ENCODE measurements around the gene SH3RF2.

SH3RF2 gene

DNA sequence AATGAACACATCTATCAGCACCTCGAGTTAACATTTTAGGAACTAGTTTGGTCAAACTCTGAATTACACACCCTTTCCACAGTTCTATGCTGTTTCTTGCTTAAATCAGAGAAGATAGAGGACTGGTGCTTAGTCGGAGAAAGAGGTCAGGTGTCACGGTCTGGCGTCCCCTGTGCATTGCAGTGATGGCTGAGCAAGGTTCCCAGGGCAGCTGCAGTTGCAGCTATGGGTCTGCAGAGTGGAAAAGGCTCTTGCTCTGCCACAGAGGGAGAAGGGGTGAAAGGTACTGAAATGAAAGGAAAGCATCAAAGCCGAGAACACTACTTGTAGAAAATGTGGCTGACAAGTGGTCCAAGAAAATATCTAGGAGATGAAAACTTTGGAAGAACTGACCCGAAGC is 25.2 kb upstream of the SH3RF2 start:
- ChIA-PET CTCF (no interaction called here), POLR2A (ENCODE audit: low non-redundant PET) (no interaction called here)
- no peak for TF ChIP-seq CTCF (conservative IDR thresholded peaks at IDR 0.05; ENCODE audit: low read depth)
- no peak for DNase-seq (ENCODE audit: low spot score)
- H3K27ac ChIP-seq, result no peak overlapping the region

DNA sequence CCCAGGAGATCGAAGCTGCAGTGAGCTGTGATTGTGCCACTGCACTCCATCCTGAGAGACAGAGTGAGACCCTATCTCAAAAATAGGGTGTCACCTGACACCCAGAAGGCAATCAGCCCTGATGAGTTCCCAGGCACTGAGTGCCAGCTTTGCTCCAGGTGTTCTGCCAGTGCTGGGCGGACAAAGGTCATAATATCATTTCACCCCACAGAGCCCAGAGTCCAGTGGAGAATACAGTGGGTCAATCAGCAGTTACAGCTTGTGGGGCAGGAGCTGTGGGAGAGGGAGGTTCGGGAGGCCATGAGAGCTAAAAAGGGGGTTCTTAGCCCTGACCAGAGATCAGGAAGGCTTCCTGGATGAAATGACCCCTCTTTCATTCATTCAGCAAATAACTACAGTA is 24.4 kb upstream of the SH3RF2 start:
- CTCF ChIA-PET, result interaction anchor here (0.6 kb wide), 2 partner anchors 14 to 723 kb away, joined by 5 to 6 read pairs; no protein-coding TSS in a partner anchor
- POLR2A ChIA-PET (ENCODE audit: low non-redundant PET), result no interaction called here

GRCh38 chr5:145912594-145912993 is 23.8 kb upstream of the SH3RF2 start:
- no peak for DNase-seq (ENCODE audit: low spot score)
- POLR2A ChIA-PET (ENCODE audit: low non-redundant PET), result no interaction called here
- H3K27ac ChIP-seq, result no peak overlapping the region
- CTCF ChIA-PET, result interaction anchor here (0.6 kb wide), 1 partner anchor 14 kb away, joined by 5 read pairs; no protein-coding TSS in a partner anchor
- no peak for TF ChIP-seq CTCF (conservative IDR thresholded peaks at IDR 0.05; ENCODE audit: low read depth)

More for the DNA sequence above, 24.4 kb upstream of the SH3RF2 start:
- TF ChIP-seq CTCF (conservative IDR thresholded peaks at IDR 0.05; ENCODE audit: low read depth), result no peak
- DNase-seq (ENCODE audit: low spot score), result no peak
- H3K27ac ChIP-seq, result no peak overlapping the region

DNA sequence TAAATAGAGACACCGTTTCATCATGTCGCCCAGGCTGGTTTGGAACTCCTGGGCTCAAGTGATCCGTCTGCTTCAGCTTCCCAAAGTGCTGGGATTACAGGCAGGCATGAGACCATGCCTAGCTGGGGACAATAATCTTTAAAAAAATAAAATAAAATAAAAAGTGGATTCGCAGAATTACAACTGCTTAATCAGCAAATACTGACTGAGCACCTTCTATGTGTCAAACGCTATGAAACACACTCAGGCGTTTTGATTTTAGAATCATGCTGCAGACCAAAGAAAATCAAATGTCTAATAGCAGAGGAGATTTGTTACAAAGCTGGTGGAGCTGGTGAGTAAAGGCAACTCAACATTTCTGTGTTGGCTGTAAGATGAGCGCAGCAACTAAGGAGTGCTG is 22.7 kb upstream of the SH3RF2 start:
- DNase-seq (ENCODE audit: low spot score), result no peak
- H3K27ac ChIP-seq, result no peak overlapping the region
- CTCF ChIA-PET, result interaction anchor here (0.6 kb wide), 1 partner anchor 1521 kb away, joined by 3 read pairs; no protein-coding TSS in a partner anchor
- POLR2A ChIA-PET (ENCODE audit: low non-redundant PET), result no interaction called here
- no peak for TF ChIP-seq CTCF (conservative IDR thresholded peaks at IDR 0.05; ENCODE audit: low read depth)

DNA sequence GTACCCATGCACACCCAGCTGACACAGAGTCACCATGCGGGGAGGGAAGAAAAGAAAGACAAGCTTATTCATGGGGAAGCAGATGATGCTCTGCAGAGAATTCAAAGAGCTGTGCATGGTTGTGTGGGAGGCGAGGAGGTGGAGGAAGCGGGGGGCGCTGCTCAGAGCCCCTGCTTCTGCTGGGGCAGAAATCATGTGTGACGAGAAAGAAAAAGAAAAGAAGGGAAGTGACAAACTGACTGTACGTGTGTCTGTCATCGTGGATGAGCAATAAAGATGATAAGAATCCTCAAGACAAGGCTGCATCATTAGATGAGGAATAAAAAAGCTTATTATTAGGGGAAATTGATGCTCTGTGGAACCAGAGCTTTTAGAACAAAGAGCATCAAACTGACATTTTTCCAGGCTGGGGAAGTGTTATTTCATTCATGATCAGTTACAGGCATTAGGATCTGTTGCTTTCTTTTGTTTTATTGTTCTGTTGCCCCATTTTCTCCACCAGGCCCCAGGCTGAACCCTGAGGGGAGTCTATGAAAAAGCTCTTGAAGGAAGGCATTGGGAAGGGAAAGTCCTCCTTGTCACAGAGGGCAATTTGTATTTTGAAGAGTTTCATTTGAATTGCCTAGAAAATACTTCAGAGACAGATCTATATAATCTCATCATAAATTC is 20.3 kb upstream of the SH3RF2 start:
- POLR2A ChIA-PET (ENCODE audit: low non-redundant PET), result interaction anchor here (0.7 kb wide), 1 partner anchor 9 kb away, joined by 8 read pairs; no protein-coding TSS in a partner anchor
- CTCF ChIA-PET, result interaction anchor here (0.6 to 1.6 kb wide), 4 partner anchors 13 to 137 kb away, joined by 3 to 6 read pairs (median 3); no protein-coding TSS in a partner anchor
- no peak overlapping the region for H3K27ac ChIP-seq
- TF ChIP-seq CTCF (conservative IDR thresholded peaks at IDR 0.05; ENCODE audit: low read depth), result no peak
- no peak for DNase-seq (ENCODE audit: low spot score)

- POLR2A ChIA-PET (ENCODE audit: low non-redundant PET), result no interaction called here
- CTCF ChIA-PET, result no interaction called here
- no peak for TF ChIP-seq CTCF (conservative IDR thresholded peaks at IDR 0.05; ENCODE audit: low read depth)
- DNase-seq (ENCODE audit: low spot score), result no peak
- H3K27ac ChIP-seq, result no peak overlapping the region
These were observed 19.1 kb upstream of the SH3RF2 start for GRCh38 chr5:145917288-145917687.

Data from RWPE1 (cell line).